Fibroblast of pulmonary artery (primary cell): ENCODE results near the gene PARD6G.
"Not testable (repeated sequence)": the region's sequence is repeated elsewhere in the genome, so short reads cannot be mapped to it uniquely, and the experiment has no call there.

Experiments
- DNase-seq: peaks from one replicate; pipeline ENCODE4 v3.0.0-alpha.2; 2010; ENCODE audit warnings: low read depth
- H3K4me3 ChIP-seq: replicated peaks from 2 replicates; pipeline ENCODE4 v1.5.1; 2011; ENCODE audit warnings: low read depth, mild to moderate bottlenecking, control low read depth, low read length, moderate library complexity
- TF ChIP-seq, protein P1 (sequence below): IDR thresholded peaks from 2 replicates; pipeline ENCODE4 v1.5.1; 2011; ENCODE audit warnings: mild to moderate bottlenecking, control low read depth, low read length, inconsistent platforms; ENCODE audit errors: missing control alignments

PARD6G gene

GRCh38 chr18:80227472-80227871 is 19.8 kb downstream of the PARD6G start:
- TF ChIP-seq, protein P1, sequence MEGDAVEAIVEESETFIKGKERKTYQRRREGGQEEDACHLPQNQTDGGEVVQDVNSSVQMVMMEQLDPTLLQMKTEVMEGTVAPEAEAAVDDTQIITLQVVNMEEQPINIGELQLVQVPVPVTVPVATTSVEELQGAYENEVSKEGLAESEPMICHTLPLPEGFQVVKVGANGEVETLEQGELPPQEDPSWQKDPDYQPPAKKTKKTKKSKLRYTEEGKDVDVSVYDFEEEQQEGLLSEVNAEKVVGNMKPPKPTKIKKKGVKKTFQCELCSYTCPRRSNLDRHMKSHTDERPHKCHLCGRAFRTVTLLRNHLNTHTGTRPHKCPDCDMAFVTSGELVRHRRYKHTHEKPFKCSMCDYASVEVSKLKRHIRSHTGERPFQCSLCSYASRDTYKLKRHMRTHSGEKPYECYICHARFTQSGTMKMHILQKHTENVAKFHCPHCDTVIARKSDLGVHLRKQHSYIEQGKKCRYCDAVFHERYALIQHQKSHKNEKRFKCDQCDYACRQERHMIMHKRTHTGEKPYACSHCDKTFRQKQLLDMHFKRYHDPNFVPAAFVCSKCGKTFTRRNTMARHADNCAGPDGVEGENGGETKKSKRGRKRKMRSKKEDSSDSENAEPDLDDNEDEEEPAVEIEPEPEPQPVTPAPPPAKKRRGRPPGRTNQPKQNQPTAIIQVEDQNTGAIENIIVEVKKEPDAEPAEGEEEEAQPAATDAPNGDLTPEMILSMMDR = no peak
- no peak overlapping the region for H3K4me3 ChIP-seq
- no peak for DNase-seq

DNA sequence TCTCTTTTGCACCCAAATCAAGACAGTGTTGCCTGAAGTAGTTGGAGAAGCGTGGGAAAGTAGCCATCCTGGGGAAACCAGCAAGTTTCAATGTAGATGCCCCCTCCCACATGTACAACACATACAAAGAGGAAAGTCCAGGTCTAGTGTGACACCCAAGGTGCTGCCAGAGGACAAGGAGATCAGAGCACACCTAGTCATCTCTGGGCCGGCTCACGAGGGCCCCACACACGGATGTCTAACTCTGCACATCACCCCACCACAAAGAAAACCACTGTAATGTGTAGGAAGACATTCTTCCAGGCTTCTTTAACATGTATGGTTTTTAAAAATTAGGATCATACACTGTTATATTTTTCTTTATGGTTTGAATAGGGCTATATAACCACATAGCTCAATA is 21.6 kb downstream of the PARD6G start:
- no peak overlapping the region for H3K4me3 ChIP-seq
- DNase-seq = no peak
- TF ChIP-seq, protein P1 = no peak

DNA sequence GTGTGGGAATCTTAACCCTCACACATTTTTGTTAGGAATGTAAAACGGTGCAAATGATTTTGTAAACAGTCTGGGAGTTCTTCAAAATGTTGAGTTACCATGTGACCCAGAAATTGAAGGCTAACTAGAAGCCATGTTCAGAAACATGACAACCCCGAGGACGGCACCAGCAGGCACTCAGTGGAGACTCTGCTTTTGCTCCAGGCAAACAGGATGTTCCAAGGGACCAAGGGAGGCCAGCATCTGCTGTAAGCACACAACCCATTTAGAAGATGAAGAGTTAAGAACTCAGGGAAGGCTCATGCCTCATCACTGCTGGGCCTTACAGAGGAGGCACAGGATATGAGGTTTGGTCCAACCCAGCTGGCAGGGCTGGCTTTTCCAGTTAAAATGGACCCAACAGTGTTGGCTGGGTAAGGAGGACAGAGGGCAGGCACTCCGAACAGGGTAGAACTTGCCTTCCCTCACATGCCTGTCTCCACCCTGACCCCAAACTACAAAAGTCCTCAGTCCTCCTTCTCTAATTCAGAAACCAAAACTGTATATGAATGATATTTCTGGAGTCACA is 23.6 kb downstream of the PARD6G start:
- TF ChIP-seq, protein P1 = no peak
- H3K4me3 ChIP-seq = no peak overlapping the region
- DNase-seq = no peak

GRCh38 chr18:80219488-80219887 is 27.8 kb downstream of the PARD6G start:
- H3K4me3 ChIP-seq, DNase-seq: not testable (repeated sequence)

- TF ChIP-seq, protein P1 = no peak
- H3K4me3 ChIP-seq = no peak overlapping the region
- no peak for DNase-seq
Observed at GRCh38 chr18:80218341-80219227, 28.7 kb downstream of the PARD6G start.

DNA sequence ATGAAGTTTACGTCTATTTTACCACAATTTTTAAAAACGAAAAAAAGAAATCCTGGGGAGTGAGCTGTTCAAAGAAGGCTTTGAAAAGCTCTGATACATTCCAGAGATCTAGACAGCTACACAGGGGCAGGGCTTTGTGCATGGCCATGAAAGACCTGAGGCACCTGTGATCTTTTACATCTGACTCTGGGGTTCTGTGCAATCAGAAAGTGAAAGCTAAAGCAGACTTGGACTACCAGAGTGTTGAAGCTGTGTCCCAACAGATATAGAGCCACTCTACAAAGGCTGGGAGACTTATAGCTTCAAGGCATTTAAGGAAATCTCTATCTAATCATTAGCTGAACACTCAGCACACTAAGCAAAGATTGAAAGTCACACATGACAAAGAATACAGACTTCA is 34.1 kb downstream of the PARD6G start:
- TF ChIP-seq, protein P1 = no peak
- DNase-seq = no peak
- H3K4me3 ChIP-seq = no peak overlapping the region

GRCh38 chr18:80210312-80211083 is 36.8 kb downstream of the PARD6G start:
- no peak for DNase-seq
- H3K4me3 ChIP-seq = no peak overlapping the region

More at GRCh38 chr18:80210312-80211083, 36.8 kb downstream of the PARD6G start:
- TF ChIP-seq, protein P1 = no peak
